Measurements from ENCODE around the gene MVB12B.

MVB12B gene

DNA sequence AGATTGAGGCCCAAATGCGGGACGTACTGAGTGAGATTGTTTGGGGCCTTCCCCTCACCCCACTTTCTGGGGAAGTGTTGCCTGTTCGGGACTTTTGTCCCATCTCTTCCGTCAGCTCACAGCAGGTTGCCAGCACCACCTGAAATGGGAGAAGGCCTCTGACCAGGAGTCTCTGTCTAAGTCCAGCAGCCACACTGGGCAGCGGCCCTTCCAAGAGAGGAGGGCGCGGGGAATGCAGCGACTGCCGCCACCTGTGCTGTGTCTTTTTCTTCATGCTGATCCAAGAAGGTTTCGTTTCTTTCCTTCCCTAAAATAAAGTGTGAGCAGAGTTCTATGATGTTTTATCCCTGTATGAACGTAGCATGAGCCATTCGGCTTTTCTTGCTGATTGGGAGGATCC lies 152.9 kb downstream of the MVB12B start:
- FAIRE-seq (no peak), DNase-seq (ENCODE audit: extremely low spot score, insufficient read length, low read depth) (no peak)

DNA sequence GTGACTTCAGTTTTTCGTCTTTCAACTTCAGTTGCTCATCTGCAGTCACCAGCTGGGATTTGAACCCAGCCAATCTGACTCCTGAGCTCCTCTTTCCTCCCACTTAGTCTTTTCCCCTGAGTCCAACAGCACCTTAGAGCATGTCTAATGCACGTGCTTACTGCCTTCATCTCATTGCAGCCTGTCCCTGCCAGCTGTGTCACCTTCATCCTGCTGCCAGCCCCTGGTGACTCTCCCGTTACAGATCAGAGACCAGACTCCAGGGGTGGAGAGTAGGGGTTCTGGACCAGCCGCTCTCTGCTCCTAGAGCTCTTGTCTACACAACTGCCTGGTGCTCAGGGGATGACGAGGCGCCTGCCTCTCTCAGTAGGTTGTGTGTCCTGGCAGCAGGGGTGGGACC lies 154.2 kb downstream of the MVB12B start:
- no peak for DNase-seq (ENCODE audit: extremely low spot score, insufficient read length, low read depth)
- no peak for FAIRE-seq

DNA sequence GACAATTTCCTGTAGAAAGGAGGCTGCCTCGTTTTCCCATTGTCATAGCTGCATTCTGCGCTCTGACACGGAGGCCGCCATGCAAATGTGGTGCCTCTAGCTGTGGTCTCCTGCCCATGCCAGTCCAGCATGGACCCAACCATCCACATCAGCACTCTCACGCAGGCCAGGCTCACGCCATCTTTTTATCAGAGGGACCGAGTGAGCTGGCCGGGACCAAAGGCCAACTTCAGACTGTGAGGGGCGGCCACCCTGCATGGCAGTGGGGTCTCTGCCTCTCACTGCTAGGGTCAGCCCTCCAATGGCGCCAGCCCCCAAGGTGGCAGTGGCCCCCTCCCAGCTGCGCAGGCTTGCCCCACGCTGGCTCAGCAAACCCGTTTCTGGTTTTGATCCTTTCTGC lies 155.2 kb downstream of the MVB12B start:
- no peak for FAIRE-seq
- no peak for DNase-seq (ENCODE audit: extremely low spot score, insufficient read length, low read depth)

DNA sequence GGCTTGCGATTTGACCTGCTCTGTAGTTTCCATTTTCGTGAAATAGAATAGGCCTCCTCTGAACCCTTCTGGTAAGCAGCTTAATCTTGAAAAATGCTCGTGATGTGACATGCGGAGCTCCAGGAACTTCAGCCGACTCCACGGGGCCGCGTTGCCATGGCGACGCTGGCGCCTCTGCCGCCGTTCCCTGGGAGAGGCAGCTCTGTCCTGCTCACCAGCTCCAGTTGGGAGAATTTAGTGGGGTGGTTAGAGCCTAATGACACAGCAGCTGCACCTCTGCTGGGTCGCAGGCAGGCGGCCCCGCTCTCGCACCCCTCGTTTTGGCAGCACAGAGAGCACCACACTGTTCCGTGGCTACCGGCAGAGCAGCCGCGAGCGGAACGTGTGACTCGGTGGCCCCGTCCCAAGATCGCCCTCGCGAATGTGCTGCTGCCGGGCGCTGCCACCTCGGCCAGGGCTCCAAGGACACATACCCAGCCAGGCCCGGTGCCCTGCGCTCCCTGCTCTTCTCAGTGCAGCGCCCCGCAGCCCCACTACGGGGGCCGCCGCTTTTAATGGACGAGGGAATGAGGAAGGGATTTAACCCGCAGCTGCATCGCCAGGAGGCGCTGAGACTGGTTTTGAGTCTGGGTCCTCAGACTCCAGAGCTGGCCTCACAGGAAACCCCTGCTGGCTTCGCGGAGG lies 155.9 kb downstream of the MVB12B start:
- FAIRE-seq = no peak
- DNase-seq (ENCODE audit: extremely low spot score, insufficient read length, low read depth) = no peak

DNA sequence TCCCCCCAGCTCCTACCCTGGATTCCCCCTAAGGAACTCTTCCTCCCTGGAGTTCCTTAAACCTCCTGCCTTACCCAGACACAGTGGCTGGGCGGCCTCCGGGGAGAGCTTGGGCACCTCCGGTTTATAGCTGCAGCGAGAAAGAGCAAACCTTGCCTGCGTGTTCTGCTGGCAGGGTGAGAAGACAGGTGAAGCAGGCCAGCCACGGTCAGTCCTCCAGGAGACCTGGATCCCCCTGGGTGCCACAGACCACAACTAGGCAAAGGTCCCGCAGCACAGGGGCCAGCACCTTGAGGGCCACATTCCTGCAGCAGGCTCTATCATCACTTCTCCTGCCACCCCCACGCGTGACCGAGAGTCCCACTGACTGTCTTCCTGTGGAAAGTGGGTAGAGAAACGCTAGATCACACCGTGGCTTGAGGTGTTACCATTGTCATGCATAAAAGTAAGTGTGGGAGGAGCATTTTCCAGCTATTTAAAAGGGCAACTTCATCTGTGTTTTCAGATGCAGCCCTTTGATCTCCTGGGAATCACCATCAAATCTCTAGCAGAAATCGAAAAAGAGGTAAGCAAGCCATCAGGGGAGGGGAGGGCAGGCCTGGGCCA lies 156.9 kb downstream of the MVB12B start:
- no peak for FAIRE-seq
- DNase-seq (ENCODE audit: extremely low spot score, insufficient read length, low read depth) = no peak

DNA sequence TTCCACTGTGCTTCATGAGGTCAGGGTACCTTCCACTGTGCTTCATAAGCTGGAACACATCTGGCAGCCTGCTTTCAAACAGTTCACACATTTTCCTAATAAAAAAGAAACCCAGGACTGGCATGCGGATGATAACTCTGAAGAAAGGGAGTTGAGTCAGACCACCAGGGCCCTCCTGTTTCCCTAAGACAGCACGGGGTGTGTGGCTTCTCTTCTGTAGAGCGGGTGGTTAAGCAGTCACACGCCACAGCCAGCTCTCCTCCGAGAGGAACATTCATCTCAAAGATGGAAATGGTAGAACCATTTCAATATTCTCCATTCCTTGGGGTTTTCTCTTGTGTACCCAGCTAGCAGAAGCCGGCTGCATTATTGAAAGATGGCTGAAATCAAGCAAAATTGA lies 159.0 kb downstream of the MVB12B start:
- FAIRE-seq (no peak), DNase-seq (ENCODE audit: extremely low spot score, insufficient read length, low read depth) (no peak)

DNA sequence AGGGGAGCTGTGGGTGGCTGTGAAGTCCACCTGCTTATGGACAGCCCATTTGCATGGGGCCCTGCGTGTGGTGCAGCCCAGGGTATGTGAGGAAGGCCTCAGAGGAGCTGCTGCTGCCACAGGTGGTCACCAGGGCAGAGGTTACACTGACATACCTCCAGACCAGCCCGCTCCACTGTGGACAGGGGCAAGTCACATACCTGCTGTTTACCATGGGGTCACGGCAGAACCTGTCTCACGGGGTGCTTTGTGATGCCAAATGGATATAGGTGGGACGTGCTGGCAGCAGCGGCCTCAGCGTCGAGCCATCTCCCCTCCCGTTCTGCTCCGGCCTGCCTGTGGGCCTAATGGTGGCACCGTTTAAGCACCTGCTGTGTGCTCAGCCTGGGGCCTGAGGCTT lies 159.6 kb downstream of the MVB12B start:
- DNase-seq (ENCODE audit: extremely low spot score, insufficient read length, low read depth) (no peak), FAIRE-seq (no peak)

DNA sequence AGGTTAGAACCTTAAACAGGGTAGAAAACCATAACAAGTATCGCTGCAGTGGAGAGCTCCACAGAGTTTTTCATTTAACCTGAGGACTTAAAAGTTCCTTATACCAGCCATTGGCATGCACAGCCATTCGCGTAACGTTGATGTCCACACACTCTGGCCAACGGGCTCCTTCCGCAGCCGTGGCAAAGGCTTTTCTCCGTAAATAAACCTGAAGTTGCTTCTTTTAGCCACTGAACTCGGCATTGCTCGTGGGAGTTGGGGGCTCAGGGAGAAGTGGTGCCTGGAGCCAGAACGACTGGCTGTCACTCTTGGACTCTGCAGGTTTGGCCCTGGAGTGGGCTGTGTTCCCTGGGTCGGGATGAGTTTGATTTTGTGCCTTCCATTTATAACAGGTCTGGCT lies 161.2 kb downstream of the MVB12B start:
- FAIRE-seq (no peak), DNase-seq (ENCODE audit: extremely low spot score, insufficient read length, low read depth) (no peak)

DNA sequence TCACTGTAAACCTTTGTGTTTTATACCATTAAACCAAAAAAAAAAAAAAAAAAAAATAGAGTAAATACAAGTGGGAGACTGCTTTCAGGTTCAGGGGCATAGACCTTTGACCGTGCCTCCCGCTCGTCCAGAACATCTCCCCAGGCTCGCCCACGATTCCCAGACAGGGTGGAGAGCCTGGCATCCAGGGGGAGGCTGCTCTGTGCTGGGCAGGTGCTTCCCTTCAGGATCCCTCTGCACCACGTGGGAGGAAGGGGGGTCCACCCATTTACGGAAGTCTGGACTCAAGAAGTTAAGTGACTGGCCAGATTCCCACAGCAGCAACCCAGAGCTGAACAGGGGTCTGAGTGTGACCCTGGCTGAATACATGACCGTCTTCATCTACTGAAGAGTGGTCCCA lies 161.7 kb downstream of the MVB12B start:
- FAIRE-seq = no peak
- DNase-seq (ENCODE audit: extremely low spot score, insufficient read length, low read depth) = no peak

DNA sequence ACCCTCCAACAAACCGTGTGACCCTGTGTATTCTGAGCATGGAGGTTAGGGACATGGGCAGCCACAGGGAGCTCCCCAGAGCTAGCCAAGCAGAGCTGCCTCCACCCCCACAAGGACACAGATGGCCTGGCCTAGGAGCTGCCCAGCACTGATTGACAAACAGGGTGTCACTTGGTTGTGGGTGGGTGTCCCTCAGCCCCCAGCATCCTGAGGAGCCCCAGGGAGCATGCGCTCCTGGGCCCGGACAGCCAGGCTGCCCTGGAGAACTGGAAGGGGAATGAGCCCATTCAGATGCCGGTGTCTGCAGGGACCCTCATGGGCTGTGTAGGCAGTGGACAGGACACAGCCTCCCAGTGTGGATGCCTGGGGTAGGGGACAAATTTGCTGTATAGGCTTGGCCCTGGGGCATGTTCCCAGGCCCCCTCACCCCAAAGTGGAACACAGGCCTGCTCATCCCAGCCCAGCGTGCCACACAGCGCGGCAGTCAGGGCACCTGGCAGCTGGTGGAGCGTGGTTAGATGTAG lies 162.3 kb downstream of the MVB12B start:
- no peak for FAIRE-seq

DNA sequence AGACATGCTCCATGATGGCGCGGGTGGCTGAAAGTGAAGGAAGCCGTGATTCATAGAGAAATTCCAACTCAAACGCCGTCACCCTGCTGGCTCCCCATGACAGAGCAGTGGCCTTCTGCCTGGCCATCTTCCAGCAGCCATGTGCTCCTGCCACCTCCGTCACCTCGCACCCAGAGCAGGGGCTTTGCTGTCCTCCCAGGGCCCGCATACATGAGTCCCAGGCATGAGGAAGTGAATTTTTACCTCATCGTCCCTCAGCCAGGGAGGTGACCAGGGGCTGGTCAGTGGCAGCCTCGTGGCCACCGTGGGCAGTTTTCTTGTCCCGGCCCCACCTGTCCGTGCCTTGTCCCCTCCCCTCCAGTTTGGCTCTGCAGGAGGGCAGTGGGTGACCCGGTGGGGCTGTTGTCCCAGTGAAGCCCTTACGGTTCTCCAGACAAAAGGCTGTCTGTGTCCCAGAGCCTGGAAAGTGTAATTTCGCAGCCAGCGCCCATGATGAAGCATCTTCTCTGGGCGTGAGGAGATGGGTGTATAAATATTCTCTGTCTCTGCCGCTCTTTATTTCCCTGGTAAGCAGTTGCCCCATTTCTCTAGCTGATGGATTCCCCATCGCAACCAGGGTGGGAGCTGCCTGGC lies 163.1 kb downstream of the MVB12B start:
- FAIRE-seq (no peak), DNase-seq (ENCODE audit: extremely low spot score, insufficient read length, low read depth) (no peak)

More for the DNA sequence above, 162.3 kb downstream of the MVB12B start:
- no peak for DNase-seq (ENCODE audit: extremely low spot score, insufficient read length, low read depth)

DNA sequence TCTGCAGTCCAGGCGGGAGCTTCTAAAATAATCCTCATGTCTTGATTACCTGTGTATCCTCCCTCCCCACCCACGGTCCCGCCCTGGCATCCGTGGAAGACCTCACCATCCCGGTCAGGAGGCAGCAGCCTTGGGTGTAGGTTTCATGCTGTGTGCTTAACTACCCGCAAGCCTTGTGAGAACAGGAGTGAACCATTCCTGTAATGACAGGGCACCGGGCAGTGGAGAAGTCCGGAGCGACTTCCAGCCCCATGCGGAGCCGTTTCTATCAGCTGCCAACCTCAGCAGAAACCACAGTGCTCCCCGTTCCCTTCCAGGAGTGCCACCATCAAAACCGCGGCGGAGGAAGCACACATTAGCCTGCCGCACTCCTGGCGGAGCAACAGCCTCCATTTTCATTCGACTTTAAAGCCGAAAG lies 163.6 kb downstream of the MVB12B start:
- no peak for FAIRE-seq

DNA sequence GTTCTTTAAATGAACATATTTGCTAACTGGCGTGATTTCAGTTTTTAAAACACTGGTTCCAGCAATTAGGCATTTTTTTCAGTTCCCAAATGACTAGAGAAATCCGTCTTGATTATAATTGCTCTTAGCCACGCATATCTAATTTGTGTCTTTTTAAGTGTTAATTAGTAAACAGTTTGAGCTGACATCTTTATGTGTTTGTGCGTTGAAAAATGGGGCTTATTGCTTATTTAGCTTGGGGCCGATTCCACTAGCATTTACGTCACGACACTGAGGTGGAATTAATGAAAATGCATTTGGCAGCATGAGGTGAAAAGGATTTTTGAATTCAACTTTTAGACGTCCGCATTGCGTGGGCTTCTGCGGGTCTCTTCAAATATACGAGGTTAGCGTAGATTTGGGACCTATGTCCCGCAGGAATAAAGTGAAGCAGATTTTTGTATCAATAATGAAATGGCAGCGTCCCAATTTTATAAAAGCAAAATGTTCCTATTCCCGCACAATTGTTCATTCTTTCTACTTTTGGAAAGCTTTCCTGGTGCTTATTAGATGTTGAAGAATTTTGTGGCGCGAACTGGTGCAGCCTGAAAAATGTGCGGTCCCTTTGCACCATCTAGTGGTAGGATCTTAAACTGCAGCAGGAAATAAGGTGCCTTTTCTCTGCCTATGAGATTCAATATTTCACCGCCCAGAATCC lies 164.4 kb downstream of the MVB12B start:
- no peak for DNase-seq (ENCODE audit: extremely low spot score, insufficient read length, low read depth)
- peak; percentile 88 for FAIRE-seq

More for the DNA sequence above, 163.6 kb downstream of the MVB12B start:
- no peak for DNase-seq (ENCODE audit: extremely low spot score, insufficient read length, low read depth)

DNA sequence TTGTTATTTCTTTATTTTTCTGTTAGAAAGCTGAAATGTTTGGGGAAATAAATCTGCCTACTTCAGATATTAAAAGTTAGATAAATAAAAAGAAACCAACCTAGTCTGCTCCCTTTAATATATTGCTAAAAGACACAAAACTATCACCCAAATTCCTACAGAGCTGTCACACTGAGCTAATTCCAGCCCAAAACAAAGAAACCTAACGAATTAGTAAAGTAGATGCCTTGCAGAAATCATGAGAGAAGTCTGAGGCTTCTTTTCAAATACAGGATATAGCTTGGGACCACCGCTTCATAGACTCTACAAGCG lies 164.9 kb downstream of the MVB12B start:
- FAIRE-seq (no peak), DNase-seq (ENCODE audit: extremely low spot score, insufficient read length, low read depth) (no peak)

DNA sequence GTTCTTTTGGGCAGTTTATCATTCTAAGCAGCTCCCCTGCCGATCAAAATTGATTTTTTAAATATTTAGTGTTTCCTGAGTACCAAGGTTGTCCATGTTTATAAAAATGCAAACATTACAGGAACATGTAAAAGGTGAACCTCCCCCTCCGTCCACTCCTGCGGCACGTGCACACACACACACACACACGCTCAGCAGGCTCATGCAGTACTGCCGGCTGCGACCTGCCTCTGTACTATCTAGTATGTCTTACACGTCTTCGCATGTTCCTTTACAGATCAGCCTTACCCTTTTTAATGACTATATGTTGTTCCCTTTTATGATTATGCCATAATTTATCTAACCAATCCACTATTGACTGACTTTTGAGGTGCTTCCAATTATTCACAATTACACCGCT lies 165.3 kb downstream of the MVB12B start:
- FAIRE-seq (no peak), DNase-seq (ENCODE audit: extremely low spot score, insufficient read length, low read depth) (no peak)

DNA sequence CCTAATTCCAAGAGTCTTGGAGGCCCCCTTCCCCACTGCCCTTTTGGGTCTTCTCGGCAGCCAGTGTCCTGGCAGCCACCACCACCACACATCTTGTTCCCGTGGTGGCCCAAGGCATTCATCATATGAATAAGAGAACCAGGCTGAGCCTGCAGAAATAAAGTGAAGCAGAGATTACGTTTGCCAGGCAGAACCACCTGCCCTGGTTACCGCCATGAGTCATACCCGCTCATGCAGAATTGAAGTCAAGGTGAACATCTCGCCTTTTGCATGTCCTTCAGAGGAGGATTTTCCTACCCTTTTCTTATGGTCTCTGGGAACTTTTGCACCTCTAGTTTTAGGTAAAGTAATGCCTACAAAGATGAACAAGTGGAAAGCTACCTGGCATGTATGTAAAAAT lies 167.6 kb downstream of the MVB12B start:
- DNase-seq (ENCODE audit: extremely low spot score, insufficient read length, low read depth) = no peak
- FAIRE-seq = no peak

DNA sequence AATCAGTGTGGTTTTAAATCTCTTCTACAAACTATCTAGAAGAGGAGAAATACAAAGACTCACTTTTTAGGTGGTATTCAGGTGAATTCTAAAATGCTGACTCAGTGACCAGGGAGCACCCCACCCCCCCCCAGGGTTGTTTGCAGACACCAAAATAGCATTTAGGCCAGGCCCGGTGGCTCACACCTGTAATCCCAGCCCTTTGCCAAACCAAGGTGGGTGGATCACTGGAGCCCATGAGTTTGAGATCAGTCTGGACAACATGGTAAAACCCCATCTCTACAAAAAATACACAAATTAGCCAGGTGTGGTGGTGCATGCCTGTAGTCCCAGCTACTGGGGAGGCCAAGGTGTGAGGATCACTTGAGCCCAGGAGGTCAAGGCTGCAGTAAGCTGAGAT lies 168.1 kb downstream of the MVB12B start:
- FAIRE-seq (no peak), DNase-seq (ENCODE audit: extremely low spot score, insufficient read length, low read depth) (no peak)

DNA sequence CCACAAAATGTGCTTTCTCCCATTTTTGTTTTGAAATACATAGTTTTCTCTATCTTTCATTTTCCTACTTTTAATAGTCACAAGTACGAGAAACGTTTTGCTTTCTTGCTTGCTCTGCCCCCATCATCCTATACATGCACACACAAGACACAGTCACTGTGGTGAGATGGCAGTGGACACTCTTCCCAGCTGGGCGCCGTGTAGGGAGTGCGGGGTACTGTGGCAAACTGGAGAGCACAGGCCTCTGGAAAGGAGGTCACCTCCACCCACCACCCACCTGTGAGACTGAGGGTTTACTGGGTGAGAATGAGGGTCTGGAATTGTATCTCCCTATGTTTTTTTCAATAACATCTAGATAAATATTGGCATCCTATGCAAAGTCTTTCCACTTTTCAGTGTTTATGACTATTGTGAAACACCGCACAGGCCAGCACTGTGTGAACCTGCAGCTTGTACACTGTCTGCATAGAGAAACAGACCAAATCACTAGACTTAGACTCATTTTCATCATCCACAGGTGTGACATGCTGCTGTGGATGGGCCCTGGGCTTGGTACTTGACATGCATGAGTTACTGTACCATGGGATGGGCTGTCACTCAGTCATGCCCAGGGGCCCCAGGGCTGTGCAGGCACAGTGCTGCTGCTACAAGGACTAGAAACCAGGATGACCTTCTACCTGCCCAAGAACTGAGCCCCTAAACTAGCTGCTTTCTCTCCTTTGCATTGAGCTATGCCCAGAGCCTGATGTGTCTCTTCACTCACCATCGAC lies 169.0 kb downstream of the MVB12B start:
- no peak for FAIRE-seq
- no peak for DNase-seq (ENCODE audit: extremely low spot score, insufficient read length, low read depth)

DNA sequence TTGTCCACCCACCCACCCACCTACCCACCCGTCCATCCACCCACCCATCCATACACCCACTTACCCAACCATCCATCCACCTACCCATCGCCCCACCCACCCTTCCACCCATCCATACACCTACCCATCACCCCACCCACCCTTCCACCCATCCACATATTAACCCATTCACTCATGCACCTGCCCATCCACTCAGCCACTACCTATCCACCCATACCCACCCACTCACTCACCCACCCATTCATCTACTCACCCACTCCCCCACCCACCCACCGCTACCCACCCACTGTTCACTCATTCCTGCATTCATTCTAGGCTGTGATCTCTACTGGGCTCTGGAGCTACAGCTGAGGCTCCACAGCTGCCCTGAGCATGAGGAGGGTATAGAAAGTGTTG lies 169.6 kb downstream of the MVB12B start:
- no peak for FAIRE-seq
- no peak for DNase-seq (ENCODE audit: extremely low spot score, insufficient read length, low read depth)
